H9 (cell line): ENCODE data around the gene ZNF609. TPM values are rescaled to one million over a fixed set of nuclear protein-coding genes. Genes with fewer than 3 reads are reported as not detected.

Experiments
- DNase-seq: peaks from one replicate; pipeline ENCODE4 v3.0.0-alpha.2; 2017
- H2AFZ ChIP-seq: one replicate; pipeline ENCODE4 v1.6.1; 2013; ENCODE audit warnings: mild to moderate bottlenecking, low read length, control low read depth, moderate library complexity
- H2AK5ac ChIP-seq: 2 replicates; pipeline ENCODE4 v1.6.1; 2013; ENCODE audit warnings: low read length, control low read depth, mixed read lengths; ENCODE audit not compliant: insufficient read length
- H2BK120ac ChIP-seq: one replicate; pipeline ENCODE4 v1.6.1; 2013; ENCODE audit warnings: low read depth, mild to moderate bottlenecking, low read length, control low read depth, inconsistent platforms; ENCODE audit not compliant: poor library complexity, severe bottlenecking
- H2BK12ac ChIP-seq: 2 replicates; pipeline ENCODE4 v1.6.1; 2013; ENCODE audit warnings: low read length, control low read depth, mixed read lengths, low read depth; ENCODE audit not compliant: insufficient read length
- H2BK15ac ChIP-seq: 2 replicates; pipeline ENCODE4 v1.6.1; 2013; ENCODE audit warnings: low read depth, low read length, control low read depth
- H2BK20ac ChIP-seq: one replicate; pipeline ENCODE4 v1.6.1; 2013; ENCODE audit warnings: low read depth, mild to moderate bottlenecking, low read length, control low read depth, inconsistent platforms; ENCODE audit not compliant: poor library complexity, severe bottlenecking
- H2BK5ac ChIP-seq: 2 replicates; pipeline ENCODE4 v1.6.1; 2013; ENCODE audit warnings: low read length, control low read depth, mixed read lengths; ENCODE audit not compliant: insufficient read length
- H3K14ac ChIP-seq: 2 replicates; pipeline ENCODE4 v1.6.1; 2013; ENCODE audit warnings: low read length, control low read depth; ENCODE audit not compliant: insufficient read depth
- H3K18ac ChIP-seq: 2 replicates; pipeline ENCODE4 v1.6.1; 2013; ENCODE audit warnings: low read depth, mild to moderate bottlenecking, mixed read lengths, low read length, control low read depth; ENCODE audit not compliant: insufficient read length
- H3K23ac ChIP-seq: 2 replicates; pipeline ENCODE4 v1.6.1; 2013; ENCODE audit warnings: low read length, control low read depth, mixed read lengths, low read depth; ENCODE audit not compliant: insufficient read length
- H3K23me2 ChIP-seq: 2 replicates; pipeline ENCODE4 v1.6.1; 2013; ENCODE audit warnings: low read depth, mild to moderate bottlenecking, mixed read lengths, low read length, control low read depth; ENCODE audit not compliant: insufficient read length, poor library complexity, severe bottlenecking
- H3K27ac ChIP-seq: 2 replicates; pipeline ENCODE4 v1.5.1; 2013; ENCODE audit warnings: low read length, control low read depth, mixed read lengths, low read depth; ENCODE audit not compliant: insufficient read length
- H3K27me3 ChIP-seq: 2 replicates; pipeline ENCODE4 v1.6.1; 2013; ENCODE audit warnings: low read length, control low read depth, inconsistent platforms; ENCODE audit not compliant: insufficient read depth
- H3K4ac ChIP-seq: 2 replicates; pipeline ENCODE4 v1.6.1; 2013; ENCODE audit warnings: low read depth, mild to moderate bottlenecking, control low read depth, inconsistent platforms, low read length, moderate library complexity
- H3K4me1 ChIP-seq: 2 replicates; pipeline ENCODE4 v1.6.1; 2013; ENCODE audit warnings: low read length, control low read depth, inconsistent platforms; ENCODE audit not compliant: insufficient read depth
- H3K4me2 ChIP-seq: 2 replicates; pipeline ENCODE4 v1.6.1; 2013; ENCODE audit warnings: low read length, control low read depth, mixed read lengths; ENCODE audit not compliant: insufficient read length, insufficient read depth
- H3K56ac ChIP-seq: 2 replicates; pipeline ENCODE4 v1.6.1; 2013; ENCODE audit warnings: low read depth, mild to moderate bottlenecking, mixed read lengths, low read length, control low read depth; ENCODE audit not compliant: insufficient read length
- H3K79me1 ChIP-seq: 2 replicates; pipeline ENCODE4 v1.6.1; 2013; ENCODE audit warnings: low read depth, mild to moderate bottlenecking, moderate library complexity, low read length, control low read depth, inconsistent platforms; ENCODE audit not compliant: insufficient read depth, poor library complexity, severe bottlenecking
- H3K79me2 ChIP-seq: 2 replicates; pipeline ENCODE4 v1.6.1; 2013; ENCODE audit warnings: low read length, control low read depth, inconsistent platforms; ENCODE audit not compliant: insufficient read depth
- H3K9ac ChIP-seq: 2 replicates; pipeline ENCODE4 v1.6.1; 2013; ENCODE audit warnings: low read length, control low read depth, mixed read lengths; ENCODE audit not compliant: insufficient read length; ENCODE audit errors: extremely low read depth
- H3K9me3 ChIP-seq: one replicate; pipeline ENCODE4 v1.6.1; 2013; ENCODE audit warnings: low read depth, low read length, inconsistent platforms; ENCODE audit not compliant: control insufficient read depth
- H3T11ph ChIP-seq: one replicate; pipeline ENCODE4 v1.6.1; 2013; ENCODE audit warnings: mild to moderate bottlenecking, low read length, control low read depth, inconsistent platforms
- H4K20me1 ChIP-seq: one replicate; pipeline ENCODE4 v1.6.1; 2013; ENCODE audit not compliant: control insufficient read depth, insufficient read length, insufficient read depth
- H4K5ac ChIP-seq: 2 replicates; pipeline ENCODE4 v1.6.1; 2013; ENCODE audit warnings: low read depth, mild to moderate bottlenecking, mixed read lengths, low read length, control low read depth; ENCODE audit not compliant: insufficient read length
- H4K8ac ChIP-seq: replicated peaks from 2 replicates; pipeline ENCODE4 v1.6.1; 2013; ENCODE audit warnings: low read length, control low read depth, mixed read lengths, low read depth; ENCODE audit not compliant: insufficient read length
- H4K91ac ChIP-seq: 2 replicates; pipeline ENCODE4 v1.6.1; 2013; ENCODE audit warnings: low read depth, mild to moderate bottlenecking, moderate library complexity, mixed read lengths, low read length, control low read depth; ENCODE audit not compliant: insufficient read length
- H3K27ac Mint-ChIP-seq, 3 experiments: 2 replicates in 2 of 3; 3 replicates in 1 of 3; pipeline ENCODE4 v1.8.0; 2020 to 2021; ENCODE audit warnings: mixed read lengths in 3 of 3, mild to moderate bottlenecking in 1 of 3, moderate library complexity in 1 of 3
- H3K27me3 Mint-ChIP-seq: 2 replicates; pipeline ENCODE4 v1.8.0; 2021; ENCODE audit warnings: low read depth, mild to moderate bottlenecking, moderate library complexity, mixed read lengths
- H3K36me3 Mint-ChIP-seq, 3 experiments: 2 replicates in 2 of 3; 3 replicates in 1 of 3; pipeline ENCODE4 v1.8.0; 2020 to 2021; ENCODE audit warnings: low read depth in 3 of 3, mixed read lengths in 3 of 3; ENCODE audit not compliant: insufficient read depth in 1 of 3
- H3K4me1 Mint-ChIP-seq, 2 experiments: 2 replicates each; pipeline ENCODE4 v1.8.0; 2020; ENCODE audit warnings: mixed read lengths in 2 of 2
- H3K4me3 Mint-ChIP-seq, 2 experiments: 2 replicates in 1 of 2; 3 replicates in 1 of 2; pipeline ENCODE4 v1.8.0; 2020 to 2021; ENCODE audit warnings: mild to moderate bottlenecking in 2 of 2, mixed read lengths in 2 of 2, moderate library complexity in 1 of 2
- H3K9me3 Mint-ChIP-seq, 2 experiments: 2 replicates in 1 of 2; 3 replicates in 1 of 2; pipeline ENCODE4 v1.8.0; 2020; ENCODE audit warnings: mild to moderate bottlenecking in 2 of 2, mixed read lengths in 2 of 2, moderate library complexity in 1 of 2
- WGBS: extraction: QIAGEN DNeasy Blood & Tissue Kit; methylation state at CpG from one replicate; pipeline ENCODE4 v1.1.7; 2013; ENCODE audit warnings: missing lambda C conversion rate, low lambda C conversion rate, mixed read lengths; ENCODE audit not compliant: insufficient read length; ENCODE audit errors: extremely low coverage; 5-methylcytosine and 5-hydroxymethylcytosine counted together
- total RNA-seq: library from RNA; stranded (reverse); gene quantifications from 2 replicates; pipeline ENCODE4 v1.2.1, GENCODE V29; 2021
- TF ChIP-seq, protein P1 (sequence below): fragments of 200-600 bp; sonication (generic); conservative IDR thresholded peaks from 3 replicates; pipeline ENCODE4 v1.8.0; 2021; ENCODE audit warnings: antibody characterized with exemption, mild to moderate bottlenecking

The ZNF609 gene
- total RNA-seq, 1 experiment from 2014 or later: 45.3 TPM

DNA sequence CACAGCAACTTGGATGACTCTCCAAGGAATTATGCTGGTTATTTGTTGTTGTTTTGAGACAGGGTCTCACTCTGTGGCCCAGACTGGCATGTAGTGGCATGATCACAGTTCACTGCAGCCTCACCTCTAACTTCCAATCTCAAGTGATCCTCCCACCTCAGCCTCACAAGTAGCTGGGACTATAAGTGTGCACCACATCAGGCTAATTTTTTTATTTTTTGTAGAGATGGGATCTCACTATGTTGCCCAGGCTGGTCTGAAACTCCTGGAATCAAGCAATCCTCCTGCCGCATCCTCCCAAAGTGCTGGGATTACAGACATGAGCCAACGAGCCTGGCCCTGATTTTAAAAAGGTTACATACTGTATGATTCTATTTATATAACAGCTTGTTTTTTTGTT is 252.0 kb downstream of the ZNF609 start:
- no peak for DNase-seq
- H3K4me3 Mint-ChIP-seq: no peak overlapping the region
- H2AFZ ChIP-seq: no peak overlapping the region
- H3T11ph ChIP-seq: no peak overlapping the region
- no peaks in the 10 kb centered on the region for H3K9me3 Mint-ChIP-seq
- H3K27ac ChIP-seq: no peak overlapping the region
- H2BK20ac ChIP-seq: no peak overlapping the region
- H2BK12ac ChIP-seq: no peak overlapping the region
- no peak overlapping the region for H4K5ac ChIP-seq
- no peak overlapping the region for H3K18ac ChIP-seq
- H3K27me3 ChIP-seq: no peaks in the 10 kb centered on the region
- H4K20me1 ChIP-seq: no peaks in the 10 kb centered on the region
- TF ChIP-seq, protein P1, sequence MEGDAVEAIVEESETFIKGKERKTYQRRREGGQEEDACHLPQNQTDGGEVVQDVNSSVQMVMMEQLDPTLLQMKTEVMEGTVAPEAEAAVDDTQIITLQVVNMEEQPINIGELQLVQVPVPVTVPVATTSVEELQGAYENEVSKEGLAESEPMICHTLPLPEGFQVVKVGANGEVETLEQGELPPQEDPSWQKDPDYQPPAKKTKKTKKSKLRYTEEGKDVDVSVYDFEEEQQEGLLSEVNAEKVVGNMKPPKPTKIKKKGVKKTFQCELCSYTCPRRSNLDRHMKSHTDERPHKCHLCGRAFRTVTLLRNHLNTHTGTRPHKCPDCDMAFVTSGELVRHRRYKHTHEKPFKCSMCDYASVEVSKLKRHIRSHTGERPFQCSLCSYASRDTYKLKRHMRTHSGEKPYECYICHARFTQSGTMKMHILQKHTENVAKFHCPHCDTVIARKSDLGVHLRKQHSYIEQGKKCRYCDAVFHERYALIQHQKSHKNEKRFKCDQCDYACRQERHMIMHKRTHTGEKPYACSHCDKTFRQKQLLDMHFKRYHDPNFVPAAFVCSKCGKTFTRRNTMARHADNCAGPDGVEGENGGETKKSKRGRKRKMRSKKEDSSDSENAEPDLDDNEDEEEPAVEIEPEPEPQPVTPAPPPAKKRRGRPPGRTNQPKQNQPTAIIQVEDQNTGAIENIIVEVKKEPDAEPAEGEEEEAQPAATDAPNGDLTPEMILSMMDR: no peak
- H3K4ac ChIP-seq: no peak overlapping the region
- no peak overlapping the region for H3K27ac Mint-ChIP-seq
- no peak overlapping the region for H2AK5ac ChIP-seq
- H3K23ac ChIP-seq: no peak overlapping the region
- no peak overlapping the region for H3K9ac ChIP-seq
- WGBS: no CpG with 5 or more reads among the region's 2 CpGs
- no peak overlapping the region for H3K14ac ChIP-seq
- no peaks in the 10 kb centered on the region for H3K9me3 ChIP-seq
- H2BK120ac ChIP-seq: no peak overlapping the region
- no peaks in the 10 kb centered on the region for H3K79me2 ChIP-seq
- no peaks in the 10 kb centered on the region for H3K4me1 ChIP-seq
- no peaks in the 10 kb centered on the region for H3K79me1 ChIP-seq
- no peak overlapping the region for H2BK15ac ChIP-seq
- no peaks in the 10 kb centered on the region for H3K4me1 Mint-ChIP-seq
- H3K4me2 ChIP-seq: no peak overlapping the region
- no peaks in the 10 kb centered on the region for H3K27me3 Mint-ChIP-seq
- peaks cover 50 to 85% (median 51%) of the 10 kb centered on the region in 3 experiments for H3K36me3 Mint-ChIP-seq
- no peak overlapping the region for H4K8ac ChIP-seq
- H3K23me2 ChIP-seq: no peaks in the 10 kb centered on the region
- no peak overlapping the region for H2BK5ac ChIP-seq
- H4K91ac ChIP-seq: no peak overlapping the region
- H3K56ac ChIP-seq: no peak overlapping the region
